ENCODE data around the gene AKR1E2.

AKR1E2 gene

DNA sequence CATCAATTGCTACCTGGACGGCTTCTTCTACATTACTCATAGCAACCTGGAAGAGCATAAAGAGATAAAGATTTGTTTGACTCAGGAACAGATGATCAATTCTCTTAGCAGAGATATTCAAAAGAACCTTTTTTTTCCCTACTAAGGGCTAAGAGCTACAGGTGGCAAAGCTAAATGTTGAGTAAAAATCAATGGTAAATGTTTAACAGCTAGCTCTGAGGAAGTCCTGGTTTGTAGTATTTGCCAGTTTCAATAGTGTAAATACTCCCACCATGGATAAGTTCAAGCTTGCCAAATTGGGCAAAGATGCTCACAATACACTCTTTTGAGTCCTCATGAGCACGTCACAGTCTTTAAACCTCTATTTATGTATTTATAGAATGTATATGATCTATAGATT, 64.0 kb downstream of the AKR1E2 start:
- in situ Hi-C loops (cut with MboI; ENCODE audit: low sequenced_read_pairs): no loop called here

GRCh38 chr10:4892681-4893080, 66.7 kb downstream of the AKR1E2 start:
- in situ Hi-C loops (cut with MboI; ENCODE audit: low sequenced_read_pairs): no loop called here

DNA sequence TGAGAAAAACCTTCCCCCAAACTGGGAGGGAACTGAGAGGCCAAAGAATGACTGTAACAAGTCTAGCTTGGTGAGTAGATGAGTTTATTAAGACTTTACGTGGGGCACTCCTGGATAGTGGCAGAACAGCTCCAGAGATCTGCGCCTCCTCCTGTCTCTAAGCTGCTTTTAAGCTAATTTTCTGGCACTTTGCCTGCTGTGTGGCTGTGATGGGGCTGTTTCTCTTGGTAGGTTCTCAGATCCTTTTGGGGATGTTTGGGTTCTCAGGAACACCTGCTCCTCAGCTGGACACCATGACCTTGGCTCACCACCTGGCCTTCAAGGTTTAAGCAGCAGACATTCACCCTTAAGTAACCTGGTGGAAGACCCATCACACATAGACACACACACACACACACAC, 68.3 kb downstream of the AKR1E2 start:
- in situ Hi-C loops (cut with MboI; ENCODE audit: low sequenced_read_pairs): no loop called here

Data from hTERT RPE-1 (cell line).